NCI-H2227 (cell line): Measurements from ENCODE around the gene DUSP16.

Experiments
- DNase-seq: peaks from one replicate; lab custom pipeline; 2025; ENCODE audit not compliant: unreplicated experiment; lab: John Stamatoyannopoulos, UW

Gene DUSP16

GRCh38 chr12:12499909-12500604 is 62.6 kb downstream of the DUSP16 start:
- no peak for DNase-seq

GRCh38 chr12:12498210-12498609 is 64.5 kb downstream of the DUSP16 start:
- DNase-seq = no peak

DNA sequence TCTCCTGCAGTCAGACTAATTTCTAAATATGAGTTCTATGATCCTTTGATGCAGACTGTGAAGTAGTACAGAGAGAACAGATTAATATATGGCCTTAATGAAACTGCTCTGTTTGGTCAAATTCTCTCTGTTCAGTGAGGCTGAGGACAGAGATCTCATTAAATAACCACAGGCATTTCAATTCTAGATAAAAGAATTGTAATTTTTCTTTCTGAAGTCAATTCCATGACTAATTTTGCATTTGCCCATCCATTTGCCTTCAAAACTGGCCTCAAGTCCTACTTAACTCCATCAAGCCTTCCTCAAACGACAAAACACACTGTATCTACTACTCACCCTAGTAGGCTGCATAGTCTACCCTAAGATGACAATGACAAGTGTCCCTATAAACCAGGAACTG is 67.1 kb downstream of the DUSP16 start:
- DNase-seq = no peak

- no peak for DNase-seq
Measured at GRCh38 chr12:12492547-12492946, 70.1 kb downstream of the DUSP16 start.

GRCh38 chr12:12491606-12492005 is 71.1 kb downstream of the DUSP16 start:
- DNase-seq = no peak

- DNase-seq = no peak
Measured at GRCh38 chr12:12488823-12489550, 73.7 kb downstream of the DUSP16 start.

DNA sequence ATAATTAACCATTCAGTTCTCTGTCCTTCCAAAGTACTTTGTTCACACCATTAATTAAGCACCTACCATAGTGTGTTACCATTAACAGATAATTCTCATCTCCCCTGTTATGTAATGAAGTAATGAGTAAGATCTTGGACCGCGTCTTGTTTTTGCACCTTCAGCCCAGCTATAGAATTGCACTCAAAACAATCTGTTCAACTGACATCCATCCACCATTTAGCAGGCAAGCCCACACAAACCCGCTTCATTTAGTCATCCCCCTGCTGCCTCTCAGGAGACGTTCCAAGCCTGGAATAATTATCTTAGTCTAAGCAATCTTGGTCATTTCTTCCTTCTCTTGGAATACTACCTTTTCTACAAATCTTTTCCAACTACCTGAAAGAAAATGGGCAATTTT is 74.4 kb downstream of the DUSP16 start:
- DNase-seq = no peak

GRCh38 chr12:12487490-12487889 is 75.2 kb downstream of the DUSP16 start:
- DNase-seq = no peak

- DNase-seq = no peak
Measured at GRCh38 chr12:12486661-12487240, 75.9 kb downstream of the DUSP16 start.

GRCh38 chr12:12483438-12483837 is 79.2 kb downstream of the DUSP16 start:
- no peak for DNase-seq

DNA sequence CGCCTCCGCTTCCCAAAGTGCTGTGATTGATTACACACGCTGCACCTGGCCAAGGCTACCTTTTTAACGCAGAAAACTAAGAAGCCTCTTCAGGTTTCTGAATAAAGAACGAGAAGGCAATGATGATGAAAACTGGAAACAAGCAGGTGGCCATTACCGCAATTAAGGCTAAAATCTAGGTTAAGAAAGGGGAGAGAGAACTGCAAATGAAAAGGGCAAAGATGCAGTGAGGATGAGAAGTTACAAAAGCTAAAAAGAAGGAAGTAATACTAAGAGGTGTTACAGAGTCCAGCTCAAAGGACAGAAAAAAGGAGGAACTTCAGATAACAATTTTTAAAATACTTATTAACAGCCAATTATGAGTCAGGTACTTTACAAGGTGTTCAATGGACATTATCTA is 79.7 kb downstream of the DUSP16 start:
- DNase-seq = no peak

DNA sequence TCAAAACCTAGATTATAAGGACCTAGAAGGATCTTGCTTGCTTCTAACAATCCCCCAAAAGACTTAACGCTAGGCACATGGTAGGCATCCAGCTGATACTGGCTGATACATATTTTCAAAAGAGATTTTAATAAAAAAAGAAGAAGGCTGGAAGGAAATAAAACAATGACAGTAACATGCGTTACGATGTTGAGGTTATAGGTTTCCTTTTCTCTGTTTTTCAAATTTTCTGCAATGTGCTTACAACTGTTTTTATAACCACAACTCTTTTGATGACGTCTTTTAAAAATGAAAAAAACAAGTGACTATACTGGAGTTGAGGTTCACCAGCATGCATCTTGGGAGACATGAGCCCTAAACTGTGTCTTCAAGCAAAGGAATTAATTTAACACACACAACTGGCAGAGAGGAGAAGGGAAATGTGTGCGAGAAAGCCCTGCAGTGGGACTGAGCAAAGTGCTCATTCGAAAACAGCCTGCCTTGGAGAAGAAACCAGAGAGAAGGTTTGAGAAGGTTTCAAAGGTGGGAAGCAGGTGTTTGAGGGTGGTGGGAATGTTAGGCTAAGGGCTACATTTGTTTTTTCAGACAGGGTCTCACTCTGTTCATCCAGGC is 80.4 kb downstream of the DUSP16 start:
- no peak for DNase-seq

DNA sequence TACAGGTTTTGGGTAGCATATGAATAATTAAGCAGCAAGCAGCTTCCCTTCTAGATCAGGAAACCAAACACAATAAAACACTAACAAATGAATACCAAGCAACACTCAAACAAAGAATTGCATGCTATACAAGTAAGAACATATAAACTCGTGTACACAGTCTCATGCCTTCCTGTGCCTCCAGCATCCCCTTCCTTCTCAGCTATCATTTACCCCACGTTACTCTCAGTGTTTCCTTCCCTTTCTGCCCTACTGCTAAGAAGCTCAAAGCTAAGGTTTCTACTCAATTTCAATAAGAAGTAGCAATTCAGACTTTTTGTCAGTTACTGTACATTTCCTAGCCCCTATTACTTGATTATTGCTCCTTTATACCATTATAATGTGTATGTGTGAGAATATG is 81.0 kb downstream of the DUSP16 start:
- no peak for DNase-seq

GRCh38 chr12:12480074-12480473 is 82.6 kb downstream of the DUSP16 start:
- no peak for DNase-seq

GRCh38 chr12:12477532-12477890 is 85.2 kb downstream of the DUSP16 start:
- DNase-seq = no peak

GRCh38 chr12:12476857-12477531 is 85.7 kb downstream of the DUSP16 start:
- DNase-seq = no peak

DNA sequence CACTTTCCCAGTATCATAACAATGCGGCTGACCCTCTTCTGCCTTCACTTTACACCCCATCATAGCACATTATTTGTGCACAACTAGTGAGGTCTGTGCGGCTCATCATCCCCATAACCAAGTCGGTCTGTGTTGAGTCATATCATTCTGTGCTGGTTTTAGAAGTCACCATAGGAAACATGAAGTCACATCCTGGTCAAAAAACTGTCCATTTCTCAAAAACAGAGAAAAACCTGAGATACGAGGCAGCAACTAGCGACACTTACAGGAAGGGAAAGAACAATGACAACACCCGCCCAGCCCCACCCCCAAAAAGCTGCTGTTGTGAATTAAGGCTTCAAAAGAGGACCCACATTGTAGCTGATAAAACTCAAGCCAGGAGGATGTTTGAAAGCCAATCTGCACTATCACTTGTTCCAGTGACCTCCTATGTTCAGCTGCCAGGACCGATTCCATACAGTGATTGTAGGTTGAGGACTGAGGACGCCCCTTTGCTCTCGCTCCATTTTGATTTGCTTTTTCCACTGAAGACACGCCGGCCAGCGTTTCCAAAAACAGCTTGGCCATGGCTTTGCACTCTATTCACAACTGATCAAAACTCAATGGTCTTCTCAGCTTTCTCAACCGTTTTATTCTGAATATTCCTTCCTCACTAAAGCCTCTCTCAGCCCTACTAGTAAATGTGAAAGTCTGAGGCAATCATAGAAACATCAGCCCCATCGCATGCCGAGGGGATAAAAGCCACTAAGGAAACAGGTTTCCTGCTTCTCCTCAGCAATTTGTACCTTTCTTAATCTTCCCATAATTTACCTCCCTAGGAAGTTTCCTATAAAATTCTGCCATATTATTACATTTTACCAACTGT is 87.5 kb downstream of the DUSP16 start:
- no peak for DNase-seq

GRCh38 chr12:12474471-12474928 is 88.2 kb downstream of the DUSP16 start:
- no peak for DNase-seq

DNA sequence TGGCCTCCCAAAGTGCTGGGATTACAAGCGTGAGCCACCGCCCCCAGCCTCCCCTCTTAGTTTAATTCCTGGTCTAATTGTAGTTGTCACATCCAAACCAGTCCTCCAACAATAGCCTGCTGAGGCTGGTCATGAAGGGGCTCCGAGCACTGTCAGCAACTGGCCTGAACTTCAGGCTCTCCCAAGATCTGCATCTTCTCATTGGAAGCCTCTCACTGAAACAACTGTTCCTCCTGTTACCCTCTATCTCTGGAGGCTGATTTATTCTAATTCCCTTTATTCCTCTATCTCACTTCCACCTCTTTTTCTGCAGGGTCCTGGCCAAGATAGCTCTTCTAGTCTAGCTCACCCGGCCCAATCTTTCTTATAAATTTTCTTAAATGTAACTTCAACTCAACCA is 89.4 kb downstream of the DUSP16 start:
- no peak for DNase-seq
